Activated naive CD4-positive, alpha-beta T cell treated with anti-CD3 and anti-CD28 coated beads, Interleukin-2, amount 10 ng/mL, durations not matched to agents 7 days and 5 days (primary cell): ENCODE results near the gene ADNP2.

Experiments
- CTCF ChIA-PET: fragments of 350-600 bp; sonication (Branson Sonifier 250); formaldehyde crosslinking; loops from one replicate; lab custom pipeline; 2021; ENCODE audit warnings: antibody characterized with exemption; lab: Charles Lee
- DNase-seq: peaks from one replicate; pipeline ENCODE4 v3.0.0-alpha.2; 2020
- H3K27ac Mint-ChIP-seq: one replicate; pipeline ENCODE4 v1.8.0; 2021; ENCODE audit warnings: mild to moderate bottlenecking, moderate library complexity, mixed read lengths
- H3K27me3 Mint-ChIP-seq: one replicate; pipeline ENCODE4 v1.8.0; 2021; ENCODE audit warnings: mild to moderate bottlenecking, mixed read lengths
- H3K36me3 Mint-ChIP-seq: one replicate; pipeline ENCODE4 v1.8.0; 2021; ENCODE audit warnings: mixed read lengths
- H3K4me1 Mint-ChIP-seq: one replicate; pipeline ENCODE4 v1.8.0; 2021; ENCODE audit warnings: mixed read lengths
- H3K4me3 Mint-ChIP-seq: one replicate; pipeline ENCODE4 v1.8.0; 2021; ENCODE audit warnings: mild to moderate bottlenecking, moderate library complexity, mixed read lengths
- H3K9me3 Mint-ChIP-seq: one replicate; pipeline ENCODE4 v1.8.0; 2021; ENCODE audit warnings: mixed read lengths

Gene ADNP2

GRCh38 chr18:80120932-80121331 is 11.9 kb downstream of the ADNP2 start:
- Mint-ChIP-seq H3K36me3 (peaks cover 50% of the 10 kb centered on the region), H3K27ac (no peak overlapping the region), H3K4me3 (no peak overlapping the region), H3K9me3 (no peaks in the 10 kb centered on the region), H3K4me1 (peaks cover 2% of the 10 kb centered on the region), H3K27me3 (no peaks in the 10 kb centered on the region)
- no peak for DNase-seq
- CTCF ChIA-PET = no interaction called here

- CTCF ChIA-PET = no interaction called here
- Mint-ChIP-seq H3K27me3 (no peaks in the 10 kb centered on the region), H3K36me3 (peaks cover 49% of the 10 kb centered on the region), H3K9me3 (peaks cover 2% of the 10 kb centered on the region), H3K27ac (no peak overlapping the region), H3K4me1 (peaks cover 18% of the 10 kb centered on the region), H3K4me3 (no peak overlapping the region)
- no peak for DNase-seq
Observed at GRCh38 chr18:80124131-80124530, 15.1 kb downstream of the ADNP2 start.

GRCh38 chr18:80126797-80127196 is 17.7 kb downstream of the ADNP2 start:
- Mint-ChIP-seq H3K27ac (peak overlapping the region; percentile 12), H3K4me1 (peaks cover 25% of the 10 kb centered on the region), H3K4me3 (no peak overlapping the region), H3K9me3 (peaks cover 2% of the 10 kb centered on the region), H3K27me3 (no peaks in the 10 kb centered on the region), H3K36me3 (peaks cover 40% of the 10 kb centered on the region)
- no peak for DNase-seq
- CTCF ChIA-PET = no interaction called here

- H3K4me1 Mint-ChIP-seq = peaks cover 33% of the 10 kb centered on the region
- CTCF ChIA-PET = no interaction called here
Observed at GRCh38 chr18:80127635-80128034, 18.6 kb downstream of the ADNP2 start.

GRCh38 chr18:80129672-80130367 is 20.8 kb downstream of the ADNP2 start:
- CTCF ChIA-PET = interaction anchor here (1.3 kb wide), 1 partner anchor 12 kb away, joined by 3 read pairs; no protein-coding TSS in a partner anchor
- Mint-ChIP-seq H3K4me1 (peaks cover 39% of the 10 kb centered on the region), H3K27me3 (no peaks in the 10 kb centered on the region), H3K27ac (no peak overlapping the region), H3K9me3 (peaks cover 2% of the 10 kb centered on the region), H3K36me3 (peaks cover 40% of the 10 kb centered on the region), H3K4me3 (no peak overlapping the region)
- no peak for DNase-seq

More at GRCh38 chr18:80127635-80128034, 18.6 kb downstream of the ADNP2 start:
- Mint-ChIP-seq H3K36me3 (peaks cover 42% of the 10 kb centered on the region), H3K27ac (no peak overlapping the region), H3K4me3 (no peak overlapping the region), H3K9me3 (peaks cover 2% of the 10 kb centered on the region), H3K27me3 (no peaks in the 10 kb centered on the region)
- no peak for DNase-seq

GRCh38 chr18:80130555-80130954 is 21.5 kb downstream of the ADNP2 start:
- H3K36me3 Mint-ChIP-seq = peaks cover 41% of the 10 kb centered on the region
- no peak overlapping the region for H3K4me3 Mint-ChIP-seq
- H3K9me3 Mint-ChIP-seq = peaks cover 2% of the 10 kb centered on the region
- no peak overlapping the region for H3K27ac Mint-ChIP-seq
- CTCF ChIA-PET = interaction anchor here (1.3 kb wide), 1 partner anchor 13 kb away, joined by 3 read pairs; no protein-coding TSS in a partner anchor
- no peak for DNase-seq
- H3K27me3 Mint-ChIP-seq = no peaks in the 10 kb centered on the region
- peaks cover 39% of the 10 kb centered on the region for H3K4me1 Mint-ChIP-seq

GRCh38 chr18:80132180-80132812 is 23.2 kb downstream of the ADNP2 start:
- DNase-seq = no peak
- Mint-ChIP-seq H3K27ac (peak overlapping the region; percentile 39), H3K4me1 (peaks cover 29% of the 10 kb centered on the region), H3K4me3 (no peak overlapping the region), H3K27me3 (no peaks in the 10 kb centered on the region), H3K9me3 (peaks cover under 1% of the 10 kb centered on the region), H3K36me3 (peaks cover 45% of the 10 kb centered on the region)
- CTCF ChIA-PET = interaction anchor here (1.3 kb wide), 2 partner anchors 11 to 26 kb away, joined by 3 to 4 read pairs; no protein-coding TSS in a partner anchor

- no peaks in the 10 kb centered on the region for H3K27me3 Mint-ChIP-seq
- H3K4me3 Mint-ChIP-seq = no peak overlapping the region
- no peak for DNase-seq
- H3K36me3 Mint-ChIP-seq = peaks cover 47% of the 10 kb centered on the region
- CTCF ChIA-PET = no interaction called here
- no peaks in the 10 kb centered on the region for H3K9me3 Mint-ChIP-seq
- H3K27ac Mint-ChIP-seq = no peak overlapping the region
- peaks cover 21% of the 10 kb centered on the region for H3K4me1 Mint-ChIP-seq
Observed at GRCh38 chr18:80133124-80133523, 24.1 kb downstream of the ADNP2 start.

GRCh38 chr18:80135136-80135535 is 26.1 kb downstream of the ADNP2 start:
- Mint-ChIP-seq H3K36me3 (peaks cover 53% of the 10 kb centered on the region), H3K27ac (no peak overlapping the region), H3K9me3 (no peaks in the 10 kb centered on the region), H3K27me3 (no peaks in the 10 kb centered on the region), H3K4me3 (no peak overlapping the region), H3K4me1 (peaks cover 21% of the 10 kb centered on the region)
- CTCF ChIA-PET = no interaction called here
- no peak for DNase-seq

GRCh38 chr18:80136679-80137078 is 27.6 kb downstream of the ADNP2 start:
- H3K4me1 Mint-ChIP-seq = peaks cover 15% of the 10 kb centered on the region
- no peaks in the 10 kb centered on the region for H3K27me3 Mint-ChIP-seq
- H3K4me3 Mint-ChIP-seq = no peak overlapping the region
- H3K27ac Mint-ChIP-seq = no peak overlapping the region
- DNase-seq = no peak
- CTCF ChIA-PET = interaction anchor here (0.7 kb wide), 1 partner anchor 34 kb away, joined by 3 read pairs; no protein-coding TSS in a partner anchor
- H3K36me3 Mint-ChIP-seq = peaks cover 50% of the 10 kb centered on the region
- no peaks in the 10 kb centered on the region for H3K9me3 Mint-ChIP-seq

- no peaks in the 10 kb centered on the region for H3K9me3 Mint-ChIP-seq
- H3K27ac Mint-ChIP-seq = no peak overlapping the region
- DNase-seq = no peak
- H3K4me3 Mint-ChIP-seq = no peak overlapping the region
- H3K36me3 Mint-ChIP-seq = peaks cover 45% of the 10 kb centered on the region
- CTCF ChIA-PET = interaction anchor here (0.7 kb wide), 1 partner anchor 34 kb away, joined by 3 read pairs; no protein-coding TSS in a partner anchor
- H3K27me3 Mint-ChIP-seq = no peaks in the 10 kb centered on the region
- H3K4me1 Mint-ChIP-seq = peaks cover 11% of the 10 kb centered on the region
Observed at GRCh38 chr18:80137137-80137536, 28.1 kb downstream of the ADNP2 start.

- Mint-ChIP-seq H3K4me1 (peaks cover 4% of the 10 kb centered on the region), H3K4me3 (no peak overlapping the region), H3K27me3 (no peaks in the 10 kb centered on the region), H3K9me3 (no peaks in the 10 kb centered on the region), H3K36me3 (peaks cover 40% of the 10 kb centered on the region), H3K27ac (no peak overlapping the region)
- CTCF ChIA-PET = no interaction called here
- no peak for DNase-seq
Observed at GRCh38 chr18:80137976-80138375, 28.9 kb downstream of the ADNP2 start.

GRCh38 chr18:80140455-80140985 is 31.5 kb downstream of the ADNP2 start:
- no peak overlapping the region for H3K27ac Mint-ChIP-seq
- CTCF ChIA-PET = interaction anchor here (1.8 kb wide), 1 partner anchor 17 kb away, joined by 3 read pairs; no protein-coding TSS in a partner anchor
- H3K9me3 Mint-ChIP-seq = no peaks in the 10 kb centered on the region
- H3K36me3 Mint-ChIP-seq = peaks cover 30% of the 10 kb centered on the region
- H3K27me3 Mint-ChIP-seq = peaks cover 2% of the 10 kb centered on the region
- DNase-seq = no peak
- H3K4me1 Mint-ChIP-seq = no peaks in the 10 kb centered on the region
- no peak overlapping the region for H3K4me3 Mint-ChIP-seq

- DNase-seq = no peak
- Mint-ChIP-seq H3K4me3 (no peak overlapping the region), H3K9me3 (no peaks in the 10 kb centered on the region), H3K27ac (no peak overlapping the region), H3K36me3 (peaks cover 6% of the 10 kb centered on the region), H3K4me1 (peaks cover 20% of the 10 kb centered on the region), H3K27me3 (peaks cover 18% of the 10 kb centered on the region)
- CTCF ChIA-PET = interaction anchor here (1.8 to 7.5 kb wide), 2 partner anchors 13 to 27 kb away, joined by 3 to 50 read pairs; no protein-coding TSS in a partner anchor
Observed at GRCh38 chr18:80143881-80144280, 34.8 kb downstream of the ADNP2 start.
